GM20000 (cell line): ENCODE data around the gene EPS8L2.
A peak's percentile ranks its signal among the peaks of the same experiment; 100 is the strongest.

Experiments
- DNase-seq: peaks from one replicate; pipeline ENCODE4 v3.0.0; 2012; ENCODE audit warnings: low spot score
- CTCF ChIP-seq: IDR thresholded peaks from 2 replicates; pipeline ENCODE4 v1.5.1; 2012; ENCODE audit warnings: mild to moderate bottlenecking, control low read depth; ENCODE audit errors: extremely low read depth, missing control alignments

The EPS8L2 gene

GRCh38 chr11:701741-702461 is 4.1 kb upstream of the EPS8L2 start:
- DNase-seq = no peak
- TF ChIP-seq CTCF = no peak

GRCh38 chr11:702462-703461 is 3.3 kb upstream of the EPS8L2 start:
- no peak for TF ChIP-seq CTCF
- DNase-seq = no peak

GRCh38 chr11:703506-703905 is 2.5 kb upstream of the EPS8L2 start:
- no peak for TF ChIP-seq CTCF
- DNase-seq = no peak

- TF ChIP-seq CTCF = no peak
- DNase-seq = no peak
Measured at GRCh38 chr11:704228-704674, 1.8 kb upstream of the EPS8L2 start.

GRCh38 chr11:704781-705645 is 1.0 kb upstream of the EPS8L2 start:
- TF ChIP-seq CTCF = no peak
- no peak for DNase-seq

GRCh38 chr11:706439-706956 is 467 bp downstream of the EPS8L2 start:
- peak; percentile 55 for DNase-seq
- TF ChIP-seq CTCF = no peak
